ENCODE measurements around the gene IGF1.

Gene IGF1

GRCh38 chr12:102429211-102430154 lies 50.9 kb downstream of the IGF1 start:
- FAIRE-seq, result no peak
- no peak for DNase-seq (ENCODE audit: low spot score)

GRCh38 chr12:102427543-102427941 lies 52.8 kb downstream of the IGF1 start:
- DNase-seq (ENCODE audit: low spot score) (no peak), FAIRE-seq (no peak)

- no peak for DNase-seq (ENCODE audit: low spot score)
- FAIRE-seq, result no peak
These were observed 53.5 kb downstream of the IGF1 start for GRCh38 chr12:102426599-102427542.

- no peak for FAIRE-seq
- DNase-seq (ENCODE audit: low spot score), result no peak
These were observed 55.0 kb downstream of the IGF1 start for GRCh38 chr12:102425109-102426039.

- DNase-seq (ENCODE audit: low spot score), result no peak
- no peak for FAIRE-seq
These were observed 56.9 kb downstream of the IGF1 start for GRCh38 chr12:102423462-102423861.

- DNase-seq (ENCODE audit: low spot score) (no peak), FAIRE-seq (no peak)
These were observed 58.4 kb downstream of the IGF1 start for GRCh38 chr12:102421802-102422583.

GRCh38 chr12:102419094-102419764 lies 61.1 kb downstream of the IGF1 start:
- DNase-seq (ENCODE audit: low spot score), result no peak
- no peak for FAIRE-seq

- FAIRE-seq, result no peak
- no peak for DNase-seq (ENCODE audit: low spot score)
These were observed 63.3 kb downstream of the IGF1 start for GRCh38 chr12:102417055-102417454.

- DNase-seq (ENCODE audit: low spot score) (no peak), FAIRE-seq (no peak)
These were observed 64.8 kb downstream of the IGF1 start for GRCh38 chr12:102415515-102415914.

- no peak for FAIRE-seq
- no peak for DNase-seq (ENCODE audit: low spot score)
These were observed 67.0 kb downstream of the IGF1 start for GRCh38 chr12:102413396-102413795.

GRCh38 chr12:102410511-102410910 lies 69.9 kb downstream of the IGF1 start:
- FAIRE-seq, result no peak
- DNase-seq (ENCODE audit: low spot score), result no peak

- no peak for FAIRE-seq
- no peak for DNase-seq (ENCODE audit: low spot score)
These were observed 71.7 kb downstream of the IGF1 start for GRCh38 chr12:102408487-102409297.

GRCh38 chr12:102407776-102408486 lies 72.4 kb downstream of the IGF1 start:
- no peak for FAIRE-seq
- no peak for DNase-seq (ENCODE audit: low spot score)

GRCh38 chr12:102406033-102406584 lies 74.3 kb downstream of the IGF1 start:
- FAIRE-seq (no peak), DNase-seq (ENCODE audit: low spot score) (no peak)

GRCh38 chr12:102401087-102401486 lies 79.3 kb downstream of the IGF1 start:
- DNase-seq (ENCODE audit: low spot score) (no peak), FAIRE-seq (no peak)

GRCh38 chr12:102399653-102400052 lies 80.7 kb downstream of the IGF1 start:
- DNase-seq (ENCODE audit: low spot score), result no peak
- FAIRE-seq, result no peak

GRCh38 chr12:102396276-102396675 lies 84.1 kb downstream of the IGF1 start:
- no peak for DNase-seq (ENCODE audit: low spot score)
- no peak for FAIRE-seq

- no peak for DNase-seq (ENCODE audit: low spot score)
- no peak for FAIRE-seq
These were observed 86.2 kb downstream of the IGF1 start for GRCh38 chr12:102394200-102394599.

All from RCC 7860 (cell line).